Measurements from ENCODE around the gene MLLT3. TPM values are rescaled to one million over a fixed set of nuclear protein-coding genes. Genes with fewer than 3 reads are reported as not detected.

Gene MLLT3
- total RNA-seq, 4 donors from 2014 or later: 4.8 to 17.8 (median 12.1) TPM

GRCh38 chr9:20620650-20621470 is 1.4 kb downstream of the MLLT3 start:
- TF ChIP-seq CTCF (IDR thresholded peaks at IDR 0.05): no peak
- ATAC-seq (ENCODE audit: low FRiP score): no peak
- no peak for DNase-seq (ENCODE audit: low spot score)

- no peak for TF ChIP-seq CTCF (IDR thresholded peaks at IDR 0.05)
- ATAC-seq (ENCODE audit: low FRiP score): no peak
- no peak for DNase-seq (ENCODE audit: low spot score)
Measured at GRCh38 chr9:20619487-20620200, 2.7 kb downstream of the MLLT3 start.

GRCh38 chr9:20618361-20618802 is 3.9 kb downstream of the MLLT3 start:
- DNase-seq (ENCODE audit: low spot score) (no peak), ATAC-seq (ENCODE audit: low FRiP score) (no peak)
- TF ChIP-seq CTCF (IDR thresholded peaks at IDR 0.05): no peak

GRCh38 chr9:20616808-20617207 is 5.5 kb downstream of the MLLT3 start:
- ATAC-seq (ENCODE audit: low FRiP score): no peak
- TF ChIP-seq CTCF (IDR thresholded peaks at IDR 0.05): no peak
- DNase-seq (ENCODE audit: low spot score): no peak

- DNase-seq (ENCODE audit: low spot score) (no peak), ATAC-seq (ENCODE audit: low FRiP score) (no peak)
- TF ChIP-seq CTCF (IDR thresholded peaks at IDR 0.05): no peak
Measured at GRCh38 chr9:20614602-20615216, 7.6 kb downstream of the MLLT3 start.

GRCh38 chr9:20611691-20612287 is 10.5 kb downstream of the MLLT3 start:
- DNase-seq (ENCODE audit: low spot score) (no peak), ATAC-seq (ENCODE audit: low FRiP score) (no peak)
- TF ChIP-seq CTCF (IDR thresholded peaks at IDR 0.05): no peak
